DMS53 treated with DMSO at 0.1 percent for 48 hours (cell line): Measurements from ENCODE around the gene C12orf42.

Source experiments
- DNase-seq: peaks from one replicate; lab custom pipeline; 2025; ENCODE audit not compliant: unreplicated experiment; lab: John Stamatoyannopoulos, UW

Gene C12orf42

DNA sequence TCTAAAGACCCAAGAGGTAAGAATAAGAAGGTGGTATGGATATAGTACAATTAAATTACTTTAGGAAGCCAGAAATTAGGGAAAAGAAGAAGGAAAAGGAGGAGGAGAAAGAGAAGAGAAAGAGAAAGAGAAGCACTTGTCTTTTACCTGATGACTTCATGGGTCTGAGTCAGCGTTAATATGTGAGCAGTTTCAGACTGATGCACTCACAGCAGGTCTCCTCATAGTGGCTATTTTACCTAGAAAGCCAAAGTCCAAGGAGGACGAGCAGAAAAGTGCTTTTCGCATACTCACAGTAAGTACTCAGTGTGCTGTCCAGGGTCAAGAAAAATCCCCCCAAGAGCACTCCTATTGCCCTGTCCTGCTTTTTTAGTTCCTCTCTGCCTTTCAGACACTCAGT, 222.1 kb downstream of the C12orf42 start:
- DNase-seq: peak; percentile 95

DNA sequence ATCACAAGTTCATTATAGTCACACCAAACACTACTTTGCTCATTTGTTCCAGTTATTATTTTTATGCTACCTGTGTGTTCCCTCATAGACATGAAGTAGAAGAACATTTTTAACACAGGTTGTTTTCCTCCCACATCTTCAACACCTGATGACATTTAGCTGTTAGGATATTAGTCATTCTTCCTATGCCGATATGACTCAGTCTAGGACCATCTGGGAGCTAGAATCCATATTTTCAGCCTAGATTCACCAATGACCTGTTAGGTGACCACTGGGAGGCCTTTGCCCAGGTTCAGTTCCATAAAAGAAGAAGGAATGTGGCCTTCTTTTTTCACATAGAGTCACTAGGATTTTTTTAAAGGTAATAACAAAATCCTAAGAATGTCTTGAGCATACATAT, 222.8 kb downstream of the C12orf42 start:
- peak; percentile 90 for DNase-seq

DNA sequence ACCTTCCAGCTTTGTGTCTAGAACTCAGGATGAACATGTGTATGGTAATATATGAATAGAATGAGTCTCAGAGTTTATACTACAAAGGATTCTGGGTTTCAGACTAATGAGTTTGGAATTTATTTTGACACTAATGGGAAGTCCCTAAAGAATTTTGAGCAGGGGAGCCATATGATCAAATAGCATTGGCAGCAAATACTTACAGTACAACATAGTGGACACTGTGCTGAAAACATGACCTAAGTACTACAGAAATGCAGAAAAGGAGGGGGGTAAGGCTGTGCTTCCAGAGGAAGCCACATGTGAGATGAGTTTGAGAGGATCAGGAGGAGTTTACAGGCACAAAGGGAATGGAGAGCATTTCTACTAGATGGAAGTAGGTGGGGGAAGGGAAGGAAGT, 225.8 kb downstream of the C12orf42 start:
- DNase-seq: peak; percentile 84

GRCh38 chr12:103268831-103269514, 226.8 kb downstream of the C12orf42 start:
- DNase-seq: peak; percentile 99

DNA sequence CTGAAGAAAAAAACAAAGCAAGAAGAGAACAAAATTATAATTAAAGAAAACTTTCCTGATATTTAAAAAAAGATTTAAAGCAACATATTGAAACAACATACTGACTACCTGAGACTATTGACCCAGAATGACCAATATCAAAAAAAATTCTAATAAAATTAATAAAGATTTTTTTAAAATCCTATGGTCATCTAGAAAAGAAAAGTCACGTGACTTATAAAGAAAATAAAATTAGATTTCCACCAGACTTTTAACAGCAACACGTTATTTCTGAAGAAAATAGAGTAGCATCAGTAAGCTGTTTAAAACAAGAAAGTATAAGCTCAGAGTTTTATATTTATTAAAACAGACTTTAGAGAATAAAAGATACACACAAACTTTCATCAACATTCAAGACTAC, 238.0 kb downstream of the C12orf42 start:
- DNase-seq: no peak
